NCI-H1436 treated with DMSO at 0.1 percent for 48 hours (cell line): ENCODE results near the gene HPS1.
"Not testable (repeated sequence)": the region's sequence is repeated elsewhere in the genome, so short reads cannot be mapped to it uniquely, and the experiment has no call there.

Experiments used
- DNase-seq: peaks from one replicate; lab custom pipeline; 2025; lab: John Stamatoyannopoulos, UW

Gene HPS1

GRCh38 chr10:98388101-98388655, 58.6 kb downstream of the HPS1 start:
- no peak for DNase-seq

GRCh38 chr10:98384531-98385133, 62.1 kb downstream of the HPS1 start:
- DNase-seq = no peak

GRCh38 chr10:98383869-98384268, 62.9 kb downstream of the HPS1 start:
- no peak for DNase-seq

- not testable (repeated sequence) for DNase-seq
Observed at GRCh38 chr10:98383134-98383667, 63.5 kb downstream of the HPS1 start.

- no peak for DNase-seq
Observed at GRCh38 chr10:98382691-98383101, 64.0 kb downstream of the HPS1 start.

GRCh38 chr10:98380493-98381339, 66.0 kb downstream of the HPS1 start:
- no peak for DNase-seq

GRCh38 chr10:98378722-98379121, 68.0 kb downstream of the HPS1 start:
- DNase-seq = no peak

GRCh38 chr10:98377536-98377935, 69.2 kb downstream of the HPS1 start:
- no peak for DNase-seq

- DNase-seq = no peak
Observed at GRCh38 chr10:98377001-98377400, 69.7 kb downstream of the HPS1 start.

- no peak for DNase-seq
Observed at GRCh38 chr10:98376485-98376884, 70.2 kb downstream of the HPS1 start.

GRCh38 chr10:98374217-98374985, 72.3 kb downstream of the HPS1 start:
- no peak for DNase-seq

- DNase-seq = no peak
Observed at GRCh38 chr10:98373260-98374040, 73.3 kb downstream of the HPS1 start.

- DNase-seq = no peak
Observed at GRCh38 chr10:98370831-98371820, 75.6 kb downstream of the HPS1 start.

GRCh38 chr10:98369801-98370200, 76.9 kb downstream of the HPS1 start:
- DNase-seq = no peak

- DNase-seq = no peak
Observed at GRCh38 chr10:98368644-98369043, 78.1 kb downstream of the HPS1 start.

GRCh38 chr10:98367604-98368451, 78.9 kb downstream of the HPS1 start:
- no peak for DNase-seq
